Kidney epithelial cell (primary cell): ENCODE measurements around the gene CLSTN1. TPM values are rescaled to one million over a fixed set of nuclear protein-coding genes. Genes with fewer than 3 reads are reported as not detected.

Experiments
- DNase-seq: peaks from one replicate; pipeline ENCODE4 v3.0.0-alpha.2; 2010; ENCODE audit warnings: low read depth
- H3K27me3 ChIP-seq: 2 replicates; pipeline ENCODE4 v1.6.0; 2011; ENCODE audit warnings: low read length; ENCODE audit not compliant: control insufficient read depth, insufficient read depth
- H3K36me3 ChIP-seq: 2 replicates; pipeline ENCODE4 v1.5.1; 2011; ENCODE audit warnings: low read length; ENCODE audit not compliant: control insufficient read depth, insufficient read depth
- H3K4me3 ChIP-seq: 2 replicates; pipeline ENCODE4 v1.5.1; 2011; ENCODE audit warnings: low read depth, mild to moderate bottlenecking, control low read depth, low read length
- CTCF ChIP-seq: IDR thresholded peaks from 2 replicates; pipeline ENCODE4 v1.5.1; 2011; ENCODE audit warnings: mild to moderate bottlenecking, moderate library complexity, low read length, control low read depth, inconsistent platforms; ENCODE audit not compliant: insufficient read depth, poor library complexity, severe bottlenecking
- total RNA-seq: library from RNA; depleted of rRNA; stranded (reverse); fragments of >200 nt; gene quantifications from 2 replicates; pipeline ENCODE4 v1.2.3, GENCODE V29; 2015

CLSTN1 gene
- total RNA-seq, 1 donor from 2014 or later, result 115 TPM

- H3K27me3 ChIP-seq, result no peaks in the 10 kb centered on the region
- H3K36me3 ChIP-seq, result peaks cover 1% of the 10 kb centered on the region
- no peak for DNase-seq
- no peak for TF ChIP-seq CTCF
- no peak overlapping the region for H3K4me3 ChIP-seq
Measured at GRCh38 chr1:9855186-9855585, 31.4 kb upstream of the CLSTN1 start.

GRCh38 chr1:9853249-9853595, 29.5 kb upstream of the CLSTN1 start:
- H3K36me3 ChIP-seq, result no peaks in the 10 kb centered on the region
- H3K27me3 ChIP-seq, result no peaks in the 10 kb centered on the region
- no peak for TF ChIP-seq CTCF
- no peak overlapping the region for H3K4me3 ChIP-seq
- no peak for DNase-seq

GRCh38 chr1:9852410-9853248, 28.9 kb upstream of the CLSTN1 start:
- TF ChIP-seq CTCF, result no peak
- DNase-seq, result no peak
- no peak overlapping the region for H3K4me3 ChIP-seq
- H3K36me3 ChIP-seq, result no peaks in the 10 kb centered on the region
- H3K27me3 ChIP-seq, result no peaks in the 10 kb centered on the region

- no peaks in the 10 kb centered on the region for H3K36me3 ChIP-seq
- no peak overlapping the region for H3K4me3 ChIP-seq
- no peak for DNase-seq
- no peaks in the 10 kb centered on the region for H3K27me3 ChIP-seq
- TF ChIP-seq CTCF, result no peak
Measured at GRCh38 chr1:9852004-9852403, 28.2 kb upstream of the CLSTN1 start.

GRCh38 chr1:9850442-9851162, 26.8 kb upstream of the CLSTN1 start:
- H3K27me3 ChIP-seq, result no peaks in the 10 kb centered on the region
- no peak overlapping the region for H3K4me3 ChIP-seq
- no peak for DNase-seq
- H3K36me3 ChIP-seq, result no peaks in the 10 kb centered on the region
- no peak for TF ChIP-seq CTCF
